PFSK-1 (cell line): Measurements from ENCODE around the gene WDR45.

Source experiments
- FOXP2 ChIP-seq: optimal IDR thresholded peaks from 2 replicates; pipeline ENCODE3; 2011; ENCODE audit warnings: borderline replicate concordance, control low read depth, inconsistent platforms; ENCODE audit not compliant: insufficient read depth; ENCODE audit errors: extremely low read length, extremely low read depth
- POLR2AphosphoS5 ChIP-seq: IDR thresholded peaks from 2 replicates; pipeline ENCODE4 v1.6.1; 2012; ENCODE audit warnings: low read depth, mild to moderate bottlenecking, control low read depth, low read length, moderate library complexity
- SIN3A ChIP-seq: IDR thresholded peaks from 2 replicates; pipeline ENCODE4 v1.6.1; 2012; ENCODE audit warnings: mild to moderate bottlenecking, low read length, moderate library complexity, borderline replicate concordance; ENCODE audit not compliant: insufficient read depth
- TAF1 ChIP-seq: IDR thresholded peaks from 2 replicates; pipeline ENCODE4 v1.6.1; 2012; ENCODE audit warnings: low read length, control low read depth, borderline replicate concordance; ENCODE audit not compliant: insufficient read depth
- TF ChIP-seq, protein P1 (sequence below), 2 experiments: IDR thresholded peaks; 2 replicates each; pipeline versions ENCODE4 v1.6.1 to v1.8.0; 2011 to 2012; ENCODE audit warnings: low read depth in 2 of 2, low read length in 2 of 2, control low read depth in 1 of 2, inconsistent platforms in 1 of 2, mild to moderate bottlenecking in 1 of 2, moderate library complexity in 1 of 2; ENCODE audit not compliant: insufficient read depth in 1 of 2

Gene WDR45

DNA sequence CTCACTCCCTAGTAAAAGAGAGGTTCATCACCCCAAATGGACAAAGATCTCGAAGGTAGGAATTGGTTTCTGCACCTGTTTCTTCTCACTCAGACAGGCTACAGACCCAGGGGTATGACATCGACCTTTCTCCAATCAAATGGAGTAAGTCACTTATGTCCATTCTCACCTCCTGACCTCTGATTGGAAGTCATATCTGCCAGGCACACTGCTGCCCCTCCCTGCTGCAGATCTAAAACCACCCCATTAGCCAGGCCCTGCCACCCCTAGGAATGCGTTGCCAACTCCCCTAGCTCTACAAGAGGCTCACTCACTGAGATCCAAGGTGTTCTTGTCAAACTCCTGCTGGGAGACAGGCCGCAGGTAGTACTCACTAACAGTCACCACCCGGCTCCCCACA lies 37.0 kb upstream of the WDR45 start:
- no peak for TF ChIP-seq FOXP2
- TF ChIP-seq, protein P1, sequence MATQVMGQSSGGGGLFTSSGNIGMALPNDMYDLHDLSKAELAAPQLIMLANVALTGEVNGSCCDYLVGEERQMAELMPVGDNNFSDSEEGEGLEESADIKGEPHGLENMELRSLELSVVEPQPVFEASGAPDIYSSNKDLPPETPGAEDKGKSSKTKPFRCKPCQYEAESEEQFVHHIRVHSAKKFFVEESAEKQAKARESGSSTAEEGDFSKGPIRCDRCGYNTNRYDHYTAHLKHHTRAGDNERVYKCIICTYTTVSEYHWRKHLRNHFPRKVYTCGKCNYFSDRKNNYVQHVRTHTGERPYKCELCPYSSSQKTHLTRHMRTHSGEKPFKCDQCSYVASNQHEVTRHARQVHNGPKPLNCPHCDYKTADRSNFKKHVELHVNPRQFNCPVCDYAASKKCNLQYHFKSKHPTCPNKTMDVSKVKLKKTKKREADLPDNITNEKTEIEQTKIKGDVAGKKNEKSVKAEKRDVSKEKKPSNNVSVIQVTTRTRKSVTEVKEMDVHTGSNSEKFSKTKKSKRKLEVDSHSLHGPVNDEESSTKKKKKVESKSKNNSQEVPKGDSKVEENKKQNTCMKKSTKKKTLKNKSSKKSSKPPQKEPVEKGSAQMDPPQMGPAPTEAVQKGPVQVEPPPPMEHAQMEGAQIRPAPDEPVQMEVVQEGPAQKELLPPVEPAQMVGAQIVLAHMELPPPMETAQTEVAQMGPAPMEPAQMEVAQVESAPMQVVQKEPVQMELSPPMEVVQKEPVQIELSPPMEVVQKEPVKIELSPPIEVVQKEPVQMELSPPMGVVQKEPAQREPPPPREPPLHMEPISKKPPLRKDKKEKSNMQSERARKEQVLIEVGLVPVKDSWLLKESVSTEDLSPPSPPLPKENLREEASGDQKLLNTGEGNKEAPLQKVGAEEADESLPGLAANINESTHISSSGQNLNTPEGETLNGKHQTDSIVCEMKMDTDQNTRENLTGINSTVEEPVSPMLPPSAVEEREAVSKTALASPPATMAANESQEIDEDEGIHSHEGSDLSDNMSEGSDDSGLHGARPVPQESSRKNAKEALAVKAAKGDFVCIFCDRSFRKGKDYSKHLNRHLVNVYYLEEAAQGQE (IDR thresholded peaks at IDR 0.05; ENCODE audit: insufficient read depth in 1 of 2, low read depth in 2 of 2, low read length in 2 of 2): no peak
- TF ChIP-seq SIN3A: no peak
- no peak for TF ChIP-seq POLR2AphosphoS5
- no peak for TF ChIP-seq TAF1

DNA sequence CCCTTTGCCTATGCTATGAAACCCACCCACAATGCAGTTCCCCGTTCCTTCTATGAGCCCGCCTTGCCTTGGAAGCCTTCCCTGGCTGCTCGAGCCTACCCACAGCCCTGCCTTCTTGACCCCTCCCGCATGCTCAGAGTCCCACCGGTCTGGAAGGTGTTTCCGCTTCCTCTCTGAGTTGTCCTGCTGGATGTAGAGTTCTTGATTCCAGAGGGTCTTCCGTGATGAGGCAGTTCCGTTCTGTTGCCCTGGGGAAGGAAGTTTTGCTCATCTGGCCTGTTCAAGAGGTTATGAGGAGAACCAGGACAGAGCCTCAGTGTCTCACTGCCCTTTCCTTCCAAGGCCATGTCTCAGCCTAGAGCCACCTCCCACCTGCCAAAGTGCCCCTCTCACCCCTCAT lies 36.4 kb upstream of the WDR45 start:
- TF ChIP-seq POLR2AphosphoS5 (no peak), SIN3A (no peak)

DNA sequence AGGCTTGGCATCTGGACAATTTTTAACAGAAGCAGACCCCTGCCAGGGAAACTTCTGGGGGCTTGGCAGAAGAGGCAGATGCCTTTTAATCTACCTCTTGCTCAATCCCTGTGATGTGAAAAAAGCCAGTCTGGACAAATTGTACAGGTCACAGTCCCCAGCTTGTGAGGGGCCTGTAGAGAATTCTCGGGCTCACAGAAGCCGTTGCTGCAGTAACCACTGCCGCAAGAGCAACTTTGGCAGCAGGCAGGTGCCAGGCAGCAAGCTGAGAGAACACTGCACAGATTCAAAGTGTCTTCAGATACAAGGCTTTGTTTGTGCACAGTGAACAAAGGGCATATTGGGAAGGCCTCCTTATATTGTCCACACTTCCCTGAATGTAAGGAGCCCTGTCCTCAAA lies 32.1 kb upstream of the WDR45 start:
- no peak for TF ChIP-seq SIN3A
- TF ChIP-seq FOXP2: no peak
- no peak for TF ChIP-seq TAF1
- TF ChIP-seq, protein P1 (IDR thresholded peaks at IDR 0.05; ENCODE audit: insufficient read depth in 1 of 2, low read depth in 2 of 2, low read length in 2 of 2): no peak
- no peak for TF ChIP-seq POLR2AphosphoS5

DNA sequence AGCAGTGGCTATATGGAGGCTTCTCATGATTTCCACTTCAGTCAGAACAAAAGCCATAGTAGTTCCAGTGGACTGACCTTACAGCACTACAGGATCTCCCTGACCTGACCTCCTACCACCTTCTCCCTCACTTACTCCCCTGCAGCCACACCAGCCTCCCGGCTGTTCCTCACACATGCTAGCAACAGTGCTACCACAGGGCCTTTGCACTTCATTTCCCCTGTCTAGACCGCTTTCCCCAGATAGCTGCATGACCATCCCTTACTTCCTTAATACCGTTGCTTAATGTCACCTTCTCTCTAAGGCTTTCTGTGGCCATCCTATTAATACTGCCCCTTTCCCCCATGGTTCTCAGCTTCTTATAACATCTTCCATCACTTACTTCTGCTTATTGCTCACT lies 30.7 kb upstream of the WDR45 start:
- no peak for TF ChIP-seq FOXP2
- TF ChIP-seq, protein P1 (IDR thresholded peaks at IDR 0.05; ENCODE audit: insufficient read depth in 1 of 2, low read depth in 2 of 2, low read length in 2 of 2): no peak
- TF ChIP-seq TAF1: no peak
- no peak for TF ChIP-seq POLR2AphosphoS5
- TF ChIP-seq SIN3A: no peak

DNA sequence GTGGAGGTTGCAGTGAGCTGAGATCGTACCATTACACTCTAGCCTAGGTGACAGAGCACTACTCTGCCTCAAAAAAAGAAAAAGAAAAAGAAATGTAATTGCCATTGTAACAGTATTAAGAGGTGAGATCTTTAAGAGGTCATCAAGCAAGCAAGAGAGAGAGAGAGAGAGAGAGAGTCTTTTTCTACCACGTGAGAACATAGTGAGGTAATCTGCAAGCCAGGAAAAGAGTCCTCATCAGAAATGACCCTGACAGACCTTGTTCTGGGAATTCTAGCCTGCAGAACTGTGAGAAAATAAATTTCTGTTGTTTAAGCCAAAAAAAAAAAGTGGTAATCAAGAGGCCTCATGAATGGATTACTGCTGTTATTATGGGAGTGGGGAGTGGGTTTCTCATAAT lies 29.0 kb upstream of the WDR45 start:
- TF ChIP-seq SIN3A (no peak), TAF1 (no peak), POLR2AphosphoS5 (no peak), FOXP2 (no peak)
- TF ChIP-seq, protein P1 (IDR thresholded peaks at IDR 0.05; ENCODE audit: insufficient read depth in 1 of 2, low read depth in 2 of 2, low read length in 2 of 2): no peak

DNA sequence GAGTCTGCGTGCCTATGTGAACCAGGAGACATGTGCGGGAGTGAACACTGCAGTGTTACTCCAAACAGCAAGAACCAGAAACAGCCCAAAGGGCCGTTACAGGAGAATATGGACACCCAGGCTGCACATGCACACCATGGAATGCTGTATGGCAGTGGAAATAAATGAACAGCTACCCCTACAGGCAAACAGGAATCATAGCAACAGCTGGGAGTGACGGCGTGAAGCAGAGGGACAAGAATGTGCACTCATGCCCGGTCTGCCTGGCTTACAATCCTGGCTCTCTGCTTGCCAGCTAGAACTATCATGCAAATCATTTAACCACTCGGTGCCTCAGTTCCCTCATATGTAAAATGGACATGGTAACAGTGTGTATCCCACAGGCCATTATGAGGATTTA lies 27.2 kb upstream of the WDR45 start:
- TF ChIP-seq FOXP2: no peak
- TF ChIP-seq SIN3A: no peak
- no peak for TF ChIP-seq TAF1
- TF ChIP-seq POLR2AphosphoS5: no peak
- TF ChIP-seq, protein P1 (IDR thresholded peaks at IDR 0.05; ENCODE audit: insufficient read depth in 1 of 2, low read depth in 2 of 2, low read length in 2 of 2): no peak
